D721Med (cell line): Measurements from ENCODE around the gene CCNB1IP1.

ENCODE experiments used
- DNase-seq: peaks from one replicate; pipeline ENCODE4 v3.0.0; 2011; ENCODE audit warnings: low spot score; ENCODE audit not compliant: insufficient read length
- FAIRE-seq: peaks from 2 replicates; lab custom pipeline; 2011; peaks lifted over from hg19 to GRCh38; lab: Jason Lieb, UNC
- TF ChIP-seq, protein P1 (sequence below): IDR thresholded peaks from 2 replicates; pipeline ENCODE4 v1.5.1; 2012; ENCODE audit warnings: mild to moderate bottlenecking, control low read depth; ENCODE audit not compliant: insufficient read depth; ENCODE audit errors: missing control alignments

CCNB1IP1 gene, protein sequence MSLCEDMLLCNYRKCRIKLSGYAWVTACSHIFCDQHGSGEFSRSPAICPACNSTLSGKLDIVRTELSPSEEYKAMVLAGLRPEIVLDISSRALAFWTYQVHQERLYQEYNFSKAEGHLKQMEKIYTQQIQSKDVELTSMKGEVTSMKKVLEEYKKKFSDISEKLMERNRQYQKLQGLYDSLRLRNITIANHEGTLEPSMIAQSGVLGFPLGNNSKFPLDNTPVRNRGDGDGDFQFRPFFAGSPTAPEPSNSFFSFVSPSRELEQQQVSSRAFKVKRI

DNA sequence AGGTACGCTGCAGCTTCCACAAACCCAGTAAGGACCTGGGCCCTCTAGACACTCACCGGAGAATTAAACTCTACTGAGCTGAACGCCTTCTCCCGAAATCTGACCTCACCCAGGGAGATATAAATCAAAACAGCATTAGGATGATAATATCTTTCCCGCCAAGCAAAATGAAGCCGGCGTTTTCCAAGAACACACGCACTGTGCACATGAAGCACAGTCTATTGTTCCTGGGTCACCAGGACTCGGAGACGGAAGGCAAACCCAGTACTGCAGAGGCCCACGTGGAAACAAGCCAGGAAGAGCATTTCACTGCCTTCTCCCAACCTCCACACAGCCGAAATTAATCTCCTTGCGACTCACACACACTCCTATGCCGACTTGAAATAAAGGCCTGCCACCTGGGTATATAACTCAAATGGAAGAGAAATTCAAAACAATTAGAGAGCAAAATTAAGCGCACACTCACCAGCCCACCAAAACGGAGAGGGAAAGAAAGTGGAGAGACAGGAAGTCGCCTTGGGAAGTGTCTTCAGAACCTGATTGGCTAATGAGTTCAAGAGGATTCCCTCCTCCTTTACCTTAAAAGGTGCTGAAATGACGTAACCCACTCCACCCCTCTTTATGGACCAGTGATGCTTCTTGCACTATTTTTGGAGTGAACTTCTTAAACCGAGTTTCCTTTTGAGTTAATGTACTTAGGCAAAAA is at the start of gene CCNB1IP1:
Gene CCNB1IP1 (minus strand): TSS at position 492 of the 706 bp plus-strand sequence. CDS start 16,756 bp downstream, outside the sequence.
- DNase-seq (peak; percentile 69), FAIRE-seq (peak; percentile 92)
- TF ChIP-seq, protein P1, sequence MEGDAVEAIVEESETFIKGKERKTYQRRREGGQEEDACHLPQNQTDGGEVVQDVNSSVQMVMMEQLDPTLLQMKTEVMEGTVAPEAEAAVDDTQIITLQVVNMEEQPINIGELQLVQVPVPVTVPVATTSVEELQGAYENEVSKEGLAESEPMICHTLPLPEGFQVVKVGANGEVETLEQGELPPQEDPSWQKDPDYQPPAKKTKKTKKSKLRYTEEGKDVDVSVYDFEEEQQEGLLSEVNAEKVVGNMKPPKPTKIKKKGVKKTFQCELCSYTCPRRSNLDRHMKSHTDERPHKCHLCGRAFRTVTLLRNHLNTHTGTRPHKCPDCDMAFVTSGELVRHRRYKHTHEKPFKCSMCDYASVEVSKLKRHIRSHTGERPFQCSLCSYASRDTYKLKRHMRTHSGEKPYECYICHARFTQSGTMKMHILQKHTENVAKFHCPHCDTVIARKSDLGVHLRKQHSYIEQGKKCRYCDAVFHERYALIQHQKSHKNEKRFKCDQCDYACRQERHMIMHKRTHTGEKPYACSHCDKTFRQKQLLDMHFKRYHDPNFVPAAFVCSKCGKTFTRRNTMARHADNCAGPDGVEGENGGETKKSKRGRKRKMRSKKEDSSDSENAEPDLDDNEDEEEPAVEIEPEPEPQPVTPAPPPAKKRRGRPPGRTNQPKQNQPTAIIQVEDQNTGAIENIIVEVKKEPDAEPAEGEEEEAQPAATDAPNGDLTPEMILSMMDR, result no peak

DNA sequence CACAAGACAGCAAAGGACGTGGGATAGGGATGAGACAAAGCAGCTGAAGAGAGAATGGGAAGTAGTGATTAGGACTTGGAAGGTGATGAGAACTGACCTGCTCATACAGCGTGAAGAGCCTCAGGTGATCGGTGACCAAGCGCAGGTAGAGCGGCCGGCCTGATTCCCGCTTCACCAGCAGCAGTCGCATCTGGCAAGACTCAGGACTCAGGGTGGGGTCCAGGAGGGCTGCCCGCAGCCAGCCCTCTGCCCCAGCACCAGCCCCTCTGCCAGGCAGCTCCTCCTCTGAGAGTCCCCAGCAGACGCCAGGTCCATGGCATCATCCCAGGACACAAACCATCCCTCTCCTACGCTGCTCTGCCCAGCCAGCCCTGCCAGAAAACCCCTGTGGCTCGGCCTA is 49.4 kb upstream of the CCNB1IP1 start:
- DNase-seq, result no peak
- TF ChIP-seq, protein P1, result no peak
- FAIRE-seq, result no peak

DNA sequence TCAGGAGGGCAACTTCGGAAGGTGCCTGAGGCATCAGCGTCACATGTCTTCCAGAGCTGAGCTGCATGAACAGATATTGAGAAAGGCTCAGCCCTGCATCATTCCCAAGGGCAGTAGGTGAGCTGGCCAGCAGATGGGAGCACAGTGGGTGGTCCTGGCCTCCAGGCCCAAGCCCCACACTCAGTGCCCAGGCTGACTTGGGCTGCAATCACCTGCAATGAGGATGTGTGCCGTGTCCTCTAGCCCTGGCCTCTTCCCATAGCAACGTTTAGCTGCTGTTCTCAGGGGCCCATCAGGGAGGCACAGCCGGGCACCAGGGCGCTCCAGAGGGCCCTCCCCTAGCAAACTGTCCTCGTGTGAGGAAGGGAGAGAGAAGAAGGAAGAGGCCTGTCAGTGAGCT is 48.3 kb upstream of the CCNB1IP1 start:
- FAIRE-seq (no peak), DNase-seq (no peak)
- TF ChIP-seq, protein P1, result no peak

DNA sequence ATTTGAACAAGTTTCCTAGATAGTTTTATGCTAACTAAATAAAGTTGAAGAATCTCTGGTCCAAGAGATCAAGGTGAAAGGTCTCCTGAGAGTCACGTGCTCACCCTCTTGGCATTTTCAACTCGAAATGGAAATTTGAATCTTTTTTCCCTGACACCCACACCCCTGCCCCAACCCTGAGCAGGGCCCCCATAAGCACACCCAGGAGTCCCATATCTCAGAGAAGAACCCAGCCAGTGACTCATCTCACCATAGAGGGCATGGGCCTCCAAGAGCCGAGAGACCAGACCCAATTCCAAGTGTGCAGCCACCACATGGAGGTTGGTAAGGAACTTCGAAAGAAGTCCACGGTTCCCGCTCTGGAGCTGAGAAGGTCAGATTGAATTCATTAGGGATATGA is 47.6 kb upstream of the CCNB1IP1 start:
- DNase-seq (no peak), FAIRE-seq (no peak)

DNA sequence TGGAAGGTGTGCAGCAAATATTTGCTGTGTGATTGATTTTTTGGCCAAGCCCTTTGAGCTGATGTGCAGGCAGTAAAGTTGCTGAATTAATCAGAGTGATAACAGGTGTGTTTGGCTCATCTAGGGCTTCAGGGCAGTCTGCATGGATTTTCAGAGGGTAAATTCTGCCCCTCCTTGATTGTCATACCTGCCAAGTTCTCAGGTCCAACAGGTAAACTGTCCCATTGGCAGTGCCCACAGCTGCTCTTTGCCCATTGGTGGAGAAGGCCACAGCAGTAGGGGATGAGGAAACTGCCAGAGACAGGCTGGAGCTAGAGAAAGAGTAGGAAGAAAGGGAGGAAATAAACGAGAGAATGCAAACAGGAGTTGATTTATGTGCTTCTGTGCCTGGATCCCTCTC is 46.7 kb upstream of the CCNB1IP1 start:
- DNase-seq (no peak), FAIRE-seq (no peak)

More for the DNA sequence above, 47.6 kb upstream of the CCNB1IP1 start:
- TF ChIP-seq, protein P1, result no peak

DNA sequence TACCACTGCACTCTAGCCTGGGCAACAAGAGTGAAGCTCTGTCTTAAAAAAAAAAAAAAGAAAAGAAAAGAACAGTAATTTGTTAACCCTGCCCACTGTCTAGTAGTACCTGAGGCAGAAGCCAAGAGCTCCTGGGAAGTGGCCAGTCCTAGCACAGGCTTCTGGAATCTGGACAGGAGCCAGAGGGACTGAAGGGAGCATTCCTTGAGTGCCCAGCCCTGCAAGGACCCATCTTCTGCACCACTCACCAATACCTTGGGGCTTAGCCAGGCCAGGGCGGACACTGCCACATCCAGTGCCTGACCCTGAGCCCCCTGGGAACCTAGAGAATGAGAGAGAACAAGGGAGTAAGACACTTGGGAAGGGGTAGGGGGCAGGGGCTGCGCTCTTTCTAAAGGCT is 44.1 kb upstream of the CCNB1IP1 start:
- DNase-seq (no peak), FAIRE-seq (no peak)
- TF ChIP-seq, protein P1, result no peak

More for the DNA sequence above, 46.7 kb upstream of the CCNB1IP1 start:
- TF ChIP-seq, protein P1, result no peak
